Testis (tissue), 3 donors: ENCODE measurements around the gene LDAH. TPM values are rescaled to one million over a fixed set of nuclear protein-coding genes. Genes with fewer than 3 reads are reported as not detected.

Source experiments
- DNase-seq: peaks from one replicate; pipeline ENCODE4 v3.0.0-alpha.2; 2019
- H3K27ac ChIP-seq, 2 donors: fragments of 200-600 bp; sonication (generic); one replicate each; pipeline ENCODE4 v1.5.1; 2019
- H3K27me3 ChIP-seq: fragments of 200-600 bp; sonication (generic); one replicate; pipeline ENCODE4 v1.5.1; 2019
- H3K36me3 ChIP-seq: fragments of 200-600 bp; sonication (generic); one replicate; pipeline ENCODE4 v1.5.1; 2017; ENCODE audit warnings: low read depth; ENCODE audit errors: missing control alignments
- H3K4me1 ChIP-seq: fragments of 200-600 bp; sonication (generic); one replicate; pipeline ENCODE4 v1.5.1; 2019
- H3K4me3 ChIP-seq, 2 donors: fragments of 200-600 bp; sonication (generic); one replicate each; pipeline ENCODE4 v1.5.1; 2017 to 2019
- H3K9me3 ChIP-seq: fragments of 200-600 bp; sonication (generic); one replicate; pipeline ENCODE4 v1.5.1; 2017
- CTCF ChIP-seq, 3 experiments: fragments of 450-650 bp in 2 of 3; fragments of 200-600 bp in 1 of 3; sonication (generic) in 1 of 3; IDR thresholded peaks; one replicate each; pipeline ENCODE4 v1.5.1; 2016 to 2019; ENCODE audit warnings: antibody characterized with exemption in 3 of 3, mild to moderate bottlenecking in 2 of 3, moderate library complexity in 1 of 3
- POLR2A ChIP-seq: fragments of 450-650 bp; IDR thresholded peaks from one replicate; pipeline ENCODE4 v1.6.1; 2017; ENCODE audit warnings: antibody characterized with exemption, mild to moderate bottlenecking, moderate library complexity
- WGBS, 2 donors: methylation state at CpG; one replicate each; pipeline ENCODE4 v1.1.5; 2018; 5-methylcytosine and 5-hydroxymethylcytosine counted together
- intact Hi-C: fragments of 100-400 bp; cut with DNase I; formaldehyde crosslinking; loops from one replicate; pipeline ENCODE4 v1.15.1; 2023; ENCODE audit warnings: low total_unique reads
- polyA plus RNA-seq: library from polyadenylated mRNA; stranded (reverse); fragments of 350-450 nt; fragmentation: Illumina TruSeq; extraction: RNeasy Lipid Tissue Mini Kit (QIAGEN cat#74804); gene quantifications from one replicate; pipeline ENCODE4 v1.2.3, GENCODE V29; 2014; ENCODE audit warnings: low read depth, low replicate concordance; ENCODE audit not compliant: insufficient read depth
- total RNA-seq, 2 donors: library from RNA; depleted of rRNA; stranded (reverse); fragments of >200 nt; gene quantifications; one replicate each; pipeline ENCODE4 v1.2.3, GENCODE V29; 2016

The LDAH gene
- total and polyA plus RNA-seq, 3 donors from 2014 or later: 9.3 to 19.4 (median 12.7) TPM

- Histone ChIP-seq H3K9me3 (no peaks in the 10 kb centered on the region), H3K36me3 (no peaks in the 10 kb centered on the region), H3K4me3 (no peak overlapping the region), H3K27me3 (no peaks in the 10 kb centered on the region), H3K4me1 (peaks cover 3% of the 10 kb centered on the region), H3K27ac (no peak overlapping the region)
- intact Hi-C loops: no loop called here
- no peak for DNase-seq
- TF ChIP-seq CTCF (IDR thresholded peaks at IDR 0.05) (no peak), POLR2A (no peak)
- 81 to 82% methylated on average over 2 of the region's 2 CpGs for whole genome bisulfite sequencing, 2 donors
Measured at GRCh38 chr2:20818820-20819219, 4.1 kb downstream of the LDAH start.

- TF ChIP-seq CTCF (IDR thresholded peaks at IDR 0.05) (no peak), POLR2A (no peak)
- H3K27ac ChIP-seq: no peak overlapping the region
- H3K36me3 ChIP-seq: no peaks in the 10 kb centered on the region
- 92 to 97% methylated on average over 1 of the region's 1 CpG for WGBS, 2 donors
- no peaks in the 10 kb centered on the region for H3K27me3 ChIP-seq
- DNase-seq: no peak
- no peaks in the 10 kb centered on the region for H3K4me1 ChIP-seq
- H3K9me3 ChIP-seq: no peaks in the 10 kb centered on the region
- no peak overlapping the region for H3K4me3 ChIP-seq
- intact Hi-C loops: no loop called here
Measured at GRCh38 chr2:20815216-20815615, 7.7 kb downstream of the LDAH start.

- Histone ChIP-seq H3K4me1 (no peaks in the 10 kb centered on the region), H3K4me3 (no peak overlapping the region), H3K27ac (no peak overlapping the region), H3K27me3 (no peaks in the 10 kb centered on the region), H3K36me3 (no peaks in the 10 kb centered on the region), H3K9me3 (no peaks in the 10 kb centered on the region)
- DNase-seq: no peak
- 92 to 96% methylated on average over 2 of the region's 2 CpGs for WGBS, 2 donors
- intact Hi-C loops: no loop called here
- TF ChIP-seq CTCF (IDR thresholded peaks at IDR 0.05): no peak
- TF ChIP-seq POLR2A: no peak
Measured at GRCh38 chr2:20812779-20813178, 10.1 kb downstream of the LDAH start.

GRCh38 chr2:20806286-20806685 lies 16.6 kb downstream of the LDAH start:
- intact Hi-C loops: no loop called here
- DNase-seq: no peak
- Histone ChIP-seq H3K4me1 (no peaks in the 10 kb centered on the region), H3K27me3 (no peaks in the 10 kb centered on the region), H3K4me3 (no peak overlapping the region), H3K36me3 (no peaks in the 10 kb centered on the region), H3K9me3 (no peaks in the 10 kb centered on the region), H3K27ac (no peak overlapping the region)
- 78 to 81% methylated on average over 1 of the region's 1 CpG for WGBS, 2 donors
- no peak for TF ChIP-seq CTCF (IDR thresholded peaks at IDR 0.05)
- no peak for TF ChIP-seq POLR2A

- Histone ChIP-seq H3K9me3 (no peaks in the 10 kb centered on the region), H3K27me3 (no peaks in the 10 kb centered on the region), H3K36me3 (no peaks in the 10 kb centered on the region), H3K4me3 (no peak overlapping the region), H3K4me1 (no peaks in the 10 kb centered on the region), H3K27ac (no peak overlapping the region)
- intact Hi-C loops: no loop called here
- TF ChIP-seq CTCF (IDR thresholded peaks at IDR 0.05) (no peak), POLR2A (no peak)
- no peak for DNase-seq
Measured at GRCh38 chr2:20803974-20804373, 18.9 kb downstream of the LDAH start.
